ENCODE results near the gene DLX3.

Gene DLX3

DNA sequence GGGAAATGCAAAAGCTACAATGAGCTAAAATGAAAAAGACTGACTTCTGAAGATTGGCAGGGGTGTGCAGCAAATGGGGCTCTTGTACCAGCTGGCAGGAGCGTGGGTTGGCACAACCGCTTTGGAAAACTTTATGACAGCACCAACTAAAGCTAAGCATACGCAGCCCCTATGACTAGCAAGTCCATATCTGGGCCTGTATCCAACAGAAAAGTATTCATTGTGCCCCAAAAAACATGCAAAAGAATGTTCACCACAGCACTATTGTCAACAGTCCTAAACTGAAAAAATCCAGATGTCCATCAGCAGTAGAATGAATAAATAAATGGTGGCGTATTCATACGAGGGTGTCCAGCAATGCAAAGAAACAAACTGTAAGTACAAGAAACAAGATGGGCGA lies 38.3 kb upstream of the DLX3 start:
- H3K27ac ChIP-seq, result no peak overlapping the region
- H3K4me3 ChIP-seq (ENCODE audit: low read depth in 1 of 2, low read length in 1 of 2), result no peak overlapping the region
- no peaks in the 10 kb centered on the region for H3K9me3 ChIP-seq
- no peaks in the 10 kb centered on the region for H3K4me1 ChIP-seq (ENCODE audit: control insufficient read depth in 1 of 2, insufficient read depth in 1 of 2, low read depth in 1 of 2, low read length in 1 of 2)
- peaks cover 33% of the 10 kb centered on the region for H3K27me3 ChIP-seq
- no peaks in the 10 kb centered on the region for H3K36me3 ChIP-seq
- TF ChIP-seq, protein P1, sequence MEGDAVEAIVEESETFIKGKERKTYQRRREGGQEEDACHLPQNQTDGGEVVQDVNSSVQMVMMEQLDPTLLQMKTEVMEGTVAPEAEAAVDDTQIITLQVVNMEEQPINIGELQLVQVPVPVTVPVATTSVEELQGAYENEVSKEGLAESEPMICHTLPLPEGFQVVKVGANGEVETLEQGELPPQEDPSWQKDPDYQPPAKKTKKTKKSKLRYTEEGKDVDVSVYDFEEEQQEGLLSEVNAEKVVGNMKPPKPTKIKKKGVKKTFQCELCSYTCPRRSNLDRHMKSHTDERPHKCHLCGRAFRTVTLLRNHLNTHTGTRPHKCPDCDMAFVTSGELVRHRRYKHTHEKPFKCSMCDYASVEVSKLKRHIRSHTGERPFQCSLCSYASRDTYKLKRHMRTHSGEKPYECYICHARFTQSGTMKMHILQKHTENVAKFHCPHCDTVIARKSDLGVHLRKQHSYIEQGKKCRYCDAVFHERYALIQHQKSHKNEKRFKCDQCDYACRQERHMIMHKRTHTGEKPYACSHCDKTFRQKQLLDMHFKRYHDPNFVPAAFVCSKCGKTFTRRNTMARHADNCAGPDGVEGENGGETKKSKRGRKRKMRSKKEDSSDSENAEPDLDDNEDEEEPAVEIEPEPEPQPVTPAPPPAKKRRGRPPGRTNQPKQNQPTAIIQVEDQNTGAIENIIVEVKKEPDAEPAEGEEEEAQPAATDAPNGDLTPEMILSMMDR (IDR thresholded peaks at IDR 0.05), result no peak

DNA sequence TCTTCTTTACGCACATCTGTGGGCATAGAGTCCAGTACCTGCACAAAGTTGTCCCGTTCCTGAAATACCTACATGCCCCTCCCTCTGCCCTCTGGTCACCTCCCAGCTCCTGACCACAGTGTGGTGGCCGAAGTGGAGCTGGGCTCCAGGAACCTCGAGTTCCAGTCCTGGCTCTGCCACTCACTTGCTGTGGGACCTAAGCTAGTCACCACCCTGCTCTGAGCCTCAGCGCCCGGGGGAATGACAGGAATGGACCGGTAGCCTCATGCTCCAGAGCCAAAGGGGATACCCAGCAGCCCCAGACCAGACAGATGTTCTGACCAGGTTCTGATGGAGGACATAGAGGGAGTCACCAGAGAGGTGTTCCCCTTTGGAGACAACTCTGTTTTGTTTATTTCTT lies 34.2 kb upstream of the DLX3 start:
- no peak overlapping the region for H3K4me3 ChIP-seq (ENCODE audit: low read depth in 1 of 2, low read length in 1 of 2)
- TF ChIP-seq, protein P1 (IDR thresholded peaks at IDR 0.05), result no peak
- peaks cover 0 to 6% of the 10 kb centered on the region in 2 experiments for H3K4me1 ChIP-seq (ENCODE audit: control insufficient read depth in 1 of 2, insufficient read depth in 1 of 2, low read depth in 1 of 2, low read length in 1 of 2)
- H3K9me3 ChIP-seq, result no peaks in the 10 kb centered on the region
- H3K27ac ChIP-seq, result no peak overlapping the region
- no peaks in the 10 kb centered on the region for H3K36me3 ChIP-seq
- peaks cover 59% of the 10 kb centered on the region for H3K27me3 ChIP-seq

DNA sequence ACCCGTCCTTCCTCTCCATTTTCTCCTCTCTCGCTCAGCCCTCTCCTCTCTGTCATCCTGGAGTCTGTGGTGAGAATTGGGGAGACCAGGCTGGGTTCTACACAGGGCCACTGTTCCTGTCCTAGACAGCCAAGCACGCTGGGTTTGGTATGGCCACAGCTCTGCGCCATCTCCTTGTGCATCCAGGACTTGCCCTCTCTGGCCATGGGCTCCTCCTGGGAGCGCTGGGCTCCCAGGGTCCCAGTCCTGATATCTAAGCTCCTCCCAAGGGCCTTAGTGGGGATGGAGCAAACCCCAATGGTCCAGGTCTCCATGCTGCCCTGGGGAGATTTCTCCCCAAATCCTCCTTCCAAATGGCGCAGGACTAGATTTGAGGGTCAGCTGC lies 33.7 kb upstream of the DLX3 start:
- Histone ChIP-seq H3K4me1 (ENCODE audit: control insufficient read depth in 1 of 2, insufficient read depth in 1 of 2, low read depth in 1 of 2, low read length in 1 of 2) (peaks cover 0 to 6% of the 10 kb centered on the region in 2 experiments), H3K36me3 (no peaks in the 10 kb centered on the region), H3K9me3 (no peaks in the 10 kb centered on the region), H3K27me3 (peaks cover 59% of the 10 kb centered on the region), H3K4me3 (ENCODE audit: low read depth in 1 of 2, low read length in 1 of 2) (no peak overlapping the region), H3K27ac (no peak overlapping the region)
- TF ChIP-seq, protein P1 (IDR thresholded peaks at IDR 0.05), result no peak

DNA sequence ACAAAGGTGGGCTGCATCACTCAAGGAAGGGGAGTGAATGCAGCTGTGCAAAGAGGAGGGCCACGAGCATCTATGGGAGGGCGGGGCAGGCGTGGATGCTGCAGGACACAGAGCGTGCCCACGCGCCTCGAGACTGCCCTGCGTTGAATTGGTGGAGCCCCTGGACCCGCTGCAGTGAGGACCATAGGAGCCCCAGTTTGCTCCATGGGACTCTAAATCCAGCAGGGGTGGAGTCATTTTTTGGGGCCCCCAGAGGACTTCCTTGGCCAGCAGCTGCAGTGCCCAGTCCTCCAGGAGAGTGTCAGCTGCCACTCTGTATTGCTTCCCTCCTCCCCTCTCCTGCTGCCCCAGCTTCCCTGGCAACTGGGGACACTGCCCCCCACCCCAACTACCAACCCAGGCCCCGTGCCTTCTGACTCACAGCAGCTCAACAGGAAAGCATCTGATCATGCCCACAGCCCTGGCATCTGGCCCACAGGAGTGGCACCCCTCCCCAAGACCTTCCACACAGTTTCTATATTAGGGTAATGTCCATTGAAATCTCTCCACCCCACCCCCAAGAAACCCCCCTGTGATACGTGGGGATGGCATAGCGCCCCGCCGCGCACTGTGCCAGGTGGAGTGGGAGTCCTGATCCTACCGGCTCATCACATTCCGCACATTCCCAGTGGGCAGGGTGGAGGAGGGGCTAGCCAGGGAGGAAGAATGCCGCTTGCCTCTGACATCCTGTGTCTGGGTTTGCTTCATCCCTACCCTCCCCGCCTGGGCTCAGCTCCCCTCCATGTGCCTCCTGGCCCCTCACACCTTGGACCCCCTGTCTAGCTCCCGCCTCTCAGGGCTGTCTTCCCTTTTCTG lies 33.1 kb upstream of the DLX3 start:
- H3K9me3 ChIP-seq, result no peaks in the 10 kb centered on the region
- no peak overlapping the region for H3K27ac ChIP-seq
- no peak overlapping the region for H3K4me3 ChIP-seq (ENCODE audit: low read depth in 1 of 2, low read length in 1 of 2)
- peaks cover 0 to 6% of the 10 kb centered on the region in 2 experiments for H3K4me1 ChIP-seq (ENCODE audit: control insufficient read depth in 1 of 2, insufficient read depth in 1 of 2, low read depth in 1 of 2, low read length in 1 of 2)
- TF ChIP-seq, protein P1 (IDR thresholded peaks at IDR 0.05), result no peak
- H3K36me3 ChIP-seq, result no peaks in the 10 kb centered on the region
- peaks cover 59% of the 10 kb centered on the region for H3K27me3 ChIP-seq

DNA sequence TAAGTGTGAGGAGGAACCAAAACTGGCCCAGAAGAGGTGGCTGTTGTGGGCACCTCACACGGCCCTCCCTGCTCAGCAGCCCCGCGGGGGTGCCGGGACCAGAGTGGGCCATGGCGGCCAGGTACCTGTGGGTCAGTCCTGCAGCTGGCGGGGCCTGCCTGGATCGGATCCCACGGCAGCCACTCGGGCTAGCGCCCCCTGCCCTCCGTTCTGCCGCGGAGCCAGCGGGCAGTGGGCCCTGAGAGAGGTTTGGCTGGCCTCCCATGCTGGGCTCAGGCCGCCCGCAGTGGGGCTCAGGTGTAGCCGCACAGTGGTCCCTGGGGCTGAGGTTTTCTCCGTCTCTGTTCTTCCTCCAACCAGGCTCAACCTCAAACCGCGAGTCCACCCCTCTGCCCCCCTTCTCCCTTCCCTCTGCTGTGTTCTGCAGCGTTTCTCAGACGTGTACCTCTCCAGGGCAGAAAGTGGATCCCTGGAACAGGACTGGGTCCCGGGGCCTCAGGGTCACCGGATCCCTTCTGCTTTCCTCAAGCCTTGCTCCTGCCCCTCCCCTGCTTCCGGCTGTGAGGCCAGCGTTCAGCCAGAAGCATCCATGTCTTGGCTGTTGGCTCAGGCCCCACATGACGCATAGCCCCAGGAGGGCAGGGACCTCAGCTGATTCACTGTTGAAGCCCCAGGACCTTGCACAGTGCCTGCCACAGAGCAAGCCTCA lies 32.3 kb upstream of the DLX3 start:
- no peak overlapping the region for H3K4me3 ChIP-seq (ENCODE audit: low read depth in 1 of 2, low read length in 1 of 2)
- TF ChIP-seq, protein P1 (IDR thresholded peaks at IDR 0.05), result no peak
- H3K9me3 ChIP-seq, result no peaks in the 10 kb centered on the region
- H3K36me3 ChIP-seq, result no peaks in the 10 kb centered on the region
- no peak overlapping the region for H3K27ac ChIP-seq
- peaks cover 59% of the 10 kb centered on the region for H3K27me3 ChIP-seq
- peaks cover 0 to 6% of the 10 kb centered on the region in 2 experiments for H3K4me1 ChIP-seq (ENCODE audit: control insufficient read depth in 1 of 2, insufficient read depth in 1 of 2, low read depth in 1 of 2, low read length in 1 of 2)

All from neutrophil (primary cell).